IMR-90 (cell line): ENCODE results near the gene CKAP2L. TPM values are rescaled to one million over a fixed set of nuclear protein-coding genes. Genes with fewer than 3 reads are reported as not detected.

Source experiments
- ATAC-seq: fragments of 200-7000 bp; cut with Tn5 transposase; 2 replicates; pipeline ENCODE4 v1.9.1; 2020; ENCODE audit warnings: low read depth, mild to moderate bottlenecking, moderate library complexity
- BruUV-seq: library from RNA; stranded (reverse); fragments of 400-500 nt; replicated peaks from 2 replicates; lab custom pipeline; 2021; lab: Mats Ljungman, UMichigan
- CTCF ChIA-PET: fragments of 300-600 bp; formaldehyde crosslinking; extraction: SDS; loops from one replicate; lab custom pipeline; 2021; ENCODE audit warnings: antibody characterized with exemption; lab: Yijun Ruan, JAX
- POLR2A ChIA-PET: fragments of 300-600 bp; sonication (Branson Sonifier 250); formaldehyde crosslinking; loops from one replicate; lab custom pipeline; 2022; ENCODE audit warnings: antibody characterized with exemption; ENCODE audit not compliant: unreplicated experiment; lab: Charles Lee
- DNase-seq: peaks from one replicate; pipeline ENCODE4 v3.0.0; 2013
- H2AFZ ChIP-seq: replicated peaks from 2 replicates; pipeline ENCODE3; 2013; ENCODE audit warnings: low read length, mild to moderate bottlenecking; ENCODE audit not compliant: poor library complexity
- H2AK5ac ChIP-seq: 2 replicates; pipeline ENCODE4 v1.6.1; 2013; ENCODE audit warnings: low read depth, low read length, inconsistent platforms
- H2AK9ac ChIP-seq: replicated peaks from 2 replicates; pipeline ENCODE3; 2013; ENCODE audit warnings: mild to moderate bottlenecking, low read depth, low read length, moderate library complexity; ENCODE audit not compliant: poor library complexity
- H2BK120ac ChIP-seq: 2 replicates; pipeline ENCODE4 v1.6.1; 2013; ENCODE audit warnings: low read depth, low read length, inconsistent platforms
- H2BK15ac ChIP-seq: 3 replicates; pipeline ENCODE4 v1.6.1; 2013; ENCODE audit warnings: low read depth, low read length, inconsistent platforms
- H2BK20ac ChIP-seq: 2 replicates; pipeline ENCODE4 v1.6.1; 2013; ENCODE audit warnings: low read depth, mild to moderate bottlenecking, inconsistent platforms, low read length, moderate library complexity
- H2BK5ac ChIP-seq: 2 replicates; pipeline ENCODE4 v1.6.1; 2013; ENCODE audit warnings: mild to moderate bottlenecking, low read depth, low read length, inconsistent platforms; ENCODE audit not compliant: poor library complexity, severe bottlenecking
- H3K14ac ChIP-seq: replicated peaks from 2 replicates; pipeline ENCODE4 v1.6.1; 2013; ENCODE audit warnings: low read depth, low read length, inconsistent platforms
- H3K18ac ChIP-seq: 2 replicates; pipeline ENCODE4 v1.6.1; 2013; ENCODE audit warnings: low read depth, low read length, control low read depth
- H3K23ac ChIP-seq: 2 replicates; pipeline ENCODE4 v1.6.1; 2013; ENCODE audit warnings: low read depth, low read length, inconsistent platforms
- H3K27ac ChIP-seq: 2 replicates; pipeline ENCODE4 v1.5.1; 2013; ENCODE audit warnings: mild to moderate bottlenecking, control low read depth, low read length; ENCODE audit not compliant: insufficient read depth
- H3K27me3 ChIP-seq: 2 replicates; pipeline ENCODE4 v1.6.1; 2013; ENCODE audit warnings: low read length; ENCODE audit not compliant: control insufficient read depth, insufficient read depth
- H3K36me3 ChIP-seq: 2 replicates; pipeline ENCODE4 v1.6.1; 2013; ENCODE audit warnings: low read length, mixed read lengths; ENCODE audit not compliant: control insufficient read depth, insufficient read depth
- H3K4ac ChIP-seq: 2 replicates; pipeline ENCODE4 v1.6.1; 2013; ENCODE audit warnings: low read depth, low read length, inconsistent platforms
- H3K4me1 ChIP-seq: 2 replicates; pipeline ENCODE4 v1.6.1; 2013; ENCODE audit warnings: low read length, mixed read lengths; ENCODE audit not compliant: control insufficient read depth, insufficient read depth
- H3K4me2 ChIP-seq: 2 replicates; pipeline ENCODE4 v1.6.1; 2013; ENCODE audit warnings: low read depth, mild to moderate bottlenecking, control low read depth, low read length, moderate library complexity
- H3K4me3 ChIP-seq: 2 replicates; pipeline ENCODE4 v1.5.1; 2013; ENCODE audit warnings: low read depth, mild to moderate bottlenecking, control low read depth, low read length, moderate library complexity; ENCODE audit not compliant: insufficient read depth
- H3K56ac ChIP-seq: 2 replicates; pipeline ENCODE4 v1.6.1; 2013; ENCODE audit warnings: low read length, inconsistent platforms; ENCODE audit not compliant: insufficient read depth; ENCODE audit errors: extremely low read depth
- H3K79me1 ChIP-seq, 2 experiments: 2 replicates each; pipeline ENCODE4 v1.6.1; 2013; ENCODE audit warnings: low read length in 2 of 2, inconsistent platforms in 1 of 2, low read depth in 1 of 2
- H3K9ac ChIP-seq: 2 replicates; pipeline ENCODE4 v1.6.1; 2013; ENCODE audit warnings: low read depth, low read length, control low read depth
- H3K9me1 ChIP-seq: 2 replicates; pipeline ENCODE4 v1.6.1; 2013; ENCODE audit warnings: low read length, inconsistent platforms; ENCODE audit not compliant: insufficient read depth
- H3K9me3 ChIP-seq: 2 replicates; pipeline ENCODE4 v1.6.1; 2013; ENCODE audit warnings: low read length; ENCODE audit not compliant: control insufficient read depth, insufficient read depth
- H4K20me1 ChIP-seq: 2 replicates; pipeline ENCODE4 v1.6.1; 2013; ENCODE audit warnings: low read length, inconsistent platforms; ENCODE audit not compliant: insufficient read depth
- H4K5ac ChIP-seq: 2 replicates; pipeline ENCODE4 v1.6.1; 2013; ENCODE audit warnings: mild to moderate bottlenecking, low read depth, low read length, control low read depth
- H4K8ac ChIP-seq, 2 experiments: 2 replicates each; pipeline ENCODE4 v1.6.1; 2013; ENCODE audit warnings: low read depth in 2 of 2, low read length in 2 of 2, control low read depth in 1 of 2, inconsistent platforms in 1 of 2
- H4K91ac ChIP-seq: 2 replicates; pipeline ENCODE4 v1.6.1; 2013; ENCODE audit warnings: low read depth, low read length, inconsistent platforms; ENCODE audit not compliant: insufficient read depth
- CEBPB ChIP-seq: IDR thresholded peaks from 2 replicates; pipeline ENCODE4 v1.6.1; 2012; ENCODE audit warnings: low read depth, low read length, improper control_type of control experiment
- FOS ChIP-seq: fragments of 150-350 bp; IDR thresholded peaks from 2 replicates; pipeline ENCODE4 v1.6.1; 2016; ENCODE audit warnings: low read depth, low read length
- MAZ ChIP-seq: IDR thresholded peaks from 2 replicates; pipeline ENCODE4 v1.6.1; 2012; ENCODE audit warnings: low read depth, mild to moderate bottlenecking, low read length, improper control_type of control experiment, moderate library complexity, borderline replicate concordance
- NFE2L2 ChIP-seq: fragments of 150-350 bp; IDR thresholded peaks from 2 replicates; pipeline ENCODE4 v1.6.1; 2016; ENCODE audit warnings: low read depth, mild to moderate bottlenecking, low read length
- POLR2A ChIP-seq: IDR thresholded peaks from 2 replicates; pipeline ENCODE4 v1.6.1; 2012; ENCODE audit warnings: mild to moderate bottlenecking, low read depth, low read length
- RAD21 ChIP-seq: IDR thresholded peaks from 2 replicates; pipeline ENCODE4 v1.6.1; 2012; ENCODE audit warnings: low read length, improper control_type of control experiment
- WGBS, 2 experiments: methylation state at CpG; one replicate each; pipeline versions ENCODE4 v1.1.5 to v1.1.7; 2013; ENCODE audit warnings: missing lambda C conversion rate in 2 of 2; ENCODE audit not compliant: insufficient read length in 1 of 2; ENCODE audit errors: extremely low coverage in 2 of 2; 5-methylcytosine and 5-hydroxymethylcytosine counted together
- dilution Hi-C: fragments of 300-500 bp; cut with HindIII; formaldehyde crosslinking; loops from one replicate; pipeline ENCODE4 v1.14.3; 2018; ENCODE audit warnings: low sequenced_read_pairs; ENCODE audit not compliant: unreplicated experiment
- in situ Hi-C: fragments of 300-500 bp; cut with MboI; formaldehyde crosslinking; loops from 3 replicates; pipeline ENCODE4 v1.14.3; 2019; ENCODE audit warnings: low sequenced_read_pairs, inconsistent platforms, mixed read lengths
- intact Hi-C: fragments of 100-400 bp; cut with micrococcal nuclease; formaldehyde crosslinking; loops from 2 replicates; pipeline ENCODE4 v1.10.0; 2022
- polyA plus RNA-seq, 3 experiments: library from polyadenylated mRNA; depleted of rRNA; stranded (reverse); fragments of >200 nt; gene quantifications; 2 replicates each; pipeline ENCODE4 v1.2.3, GENCODE V29; 2012; ENCODE audit warnings: low replicate concordance in 1 of 3
- total RNA-seq: library from RNA; depleted of rRNA; stranded (reverse); fragments of >200 nt; gene quantifications from 2 replicates; pipeline ENCODE4 v1.2.3, GENCODE V29; 2012
- TF ChIP-seq, protein P1 (sequence below): fragments of 150-350 bp; IDR thresholded peaks from 2 replicates; pipeline ENCODE4 v1.6.1; 2016; ENCODE audit warnings: low read depth, mild to moderate bottlenecking, low read length, moderate library complexity, borderline replicate concordance
- TF ChIP-seq, protein P2 (sequence below): conservative IDR thresholded peaks from 2 replicates; pipeline ENCODE4 v1.5.1; 2012; ENCODE audit warnings: mild to moderate bottlenecking, low read depth, low read length, improper control_type of control experiment

CKAP2L gene
- total and polyA plus RNA-seq, 2 of the 4 experiments (the other 2 are of a cell fraction) = 6.4 to 9.9 TPM

DNA sequence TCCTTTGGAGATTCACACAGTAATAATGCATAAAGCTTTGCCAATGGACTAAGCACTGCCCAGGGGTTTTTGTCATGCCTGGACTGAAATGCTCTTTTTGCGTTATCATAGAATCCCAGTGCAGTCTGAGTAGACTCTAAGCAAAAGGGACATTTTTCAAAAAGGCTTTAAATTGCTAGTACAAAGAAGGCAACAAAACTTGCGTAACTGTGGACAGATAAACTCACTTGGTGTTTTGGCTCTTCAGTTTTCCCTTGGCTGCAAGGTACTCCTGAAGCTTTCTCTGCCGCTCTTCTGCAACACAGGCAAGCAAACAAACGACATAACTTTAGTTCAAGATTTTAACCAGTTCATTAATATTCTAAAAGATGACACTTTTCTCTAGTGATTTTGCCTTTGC, 2.1 kb downstream of the CKAP2L start:
- H3K23ac ChIP-seq = peak overlapping the region; percentile 56
- H2BK120ac ChIP-seq = no peak overlapping the region
- H3K27ac ChIP-seq = no peak overlapping the region
- H4K8ac ChIP-seq = peak overlapping the region in 1 of 2 experiments; percentile 11; a peak in 2 of 4 replicates
- H4K91ac ChIP-seq = no peak overlapping the region
- no peak overlapping the region; the same call in 1 of the 2 replicates for H3K14ac ChIP-seq
- dilution Hi-C loops (no loop called here), in situ Hi-C loops (no loop called here), intact Hi-C loops (loop anchor here (5.0 kb wide), 1 partner anchor 120 kb away; no protein-coding TSS in a partner anchor)
- H3K9me3 ChIP-seq = no peaks in the 10 kb centered on the region
- H4K5ac ChIP-seq = no peak overlapping the region
- no peaks in the 10 kb centered on the region for H3K27me3 ChIP-seq
- H2AK9ac ChIP-seq = no peak overlapping the region
- H3K36me3 ChIP-seq = no peaks in the 10 kb centered on the region
- no peak overlapping the region for H2AK5ac ChIP-seq
- ATAC-seq (no peak), DNase-seq (no peak)
- no peak overlapping the region for H2BK15ac ChIP-seq
- POLR2A ChIA-PET = no interaction called here
- no peak overlapping the region for H3K18ac ChIP-seq
- CTCF ChIA-PET = interaction anchor here (0.7 to 2.1 kb wide), 3 partner anchors 13 to 1971 kb away, joined by 3 to 7 read pairs (median 4); no protein-coding TSS in a partner anchor
- no peak overlapping the region for H3K4ac ChIP-seq
- no peaks in the 10 kb centered on the region for H4K20me1 ChIP-seq
- no peak overlapping the region for H3K9ac ChIP-seq
- H2AFZ ChIP-seq = no peak overlapping the region
- H3K79me1 ChIP-seq = peaks cover 29 to 70% of the 10 kb centered on the region in 2 experiments
- H3K4me1 ChIP-seq = peaks cover 2% of the 10 kb centered on the region
- no peak overlapping the region for H3K4me3 ChIP-seq
- H3K56ac ChIP-seq = no peak overlapping the region
- TF ChIP-seq, protein P1, sequence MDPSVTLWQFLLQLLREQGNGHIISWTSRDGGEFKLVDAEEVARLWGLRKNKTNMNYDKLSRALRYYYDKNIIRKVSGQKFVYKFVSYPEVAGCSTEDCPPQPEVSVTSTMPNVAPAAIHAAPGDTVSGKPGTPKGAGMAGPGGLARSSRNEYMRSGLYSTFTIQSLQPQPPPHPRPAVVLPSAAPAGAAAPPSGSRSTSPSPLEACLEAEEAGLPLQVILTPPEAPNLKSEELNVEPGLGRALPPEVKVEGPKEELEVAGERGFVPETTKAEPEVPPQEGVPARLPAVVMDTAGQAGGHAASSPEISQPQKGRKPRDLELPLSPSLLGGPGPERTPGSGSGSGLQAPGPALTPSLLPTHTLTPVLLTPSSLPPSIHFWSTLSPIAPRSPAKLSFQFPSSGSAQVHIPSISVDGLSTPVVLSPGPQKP = no peak
- TF ChIP-seq, protein P2, sequence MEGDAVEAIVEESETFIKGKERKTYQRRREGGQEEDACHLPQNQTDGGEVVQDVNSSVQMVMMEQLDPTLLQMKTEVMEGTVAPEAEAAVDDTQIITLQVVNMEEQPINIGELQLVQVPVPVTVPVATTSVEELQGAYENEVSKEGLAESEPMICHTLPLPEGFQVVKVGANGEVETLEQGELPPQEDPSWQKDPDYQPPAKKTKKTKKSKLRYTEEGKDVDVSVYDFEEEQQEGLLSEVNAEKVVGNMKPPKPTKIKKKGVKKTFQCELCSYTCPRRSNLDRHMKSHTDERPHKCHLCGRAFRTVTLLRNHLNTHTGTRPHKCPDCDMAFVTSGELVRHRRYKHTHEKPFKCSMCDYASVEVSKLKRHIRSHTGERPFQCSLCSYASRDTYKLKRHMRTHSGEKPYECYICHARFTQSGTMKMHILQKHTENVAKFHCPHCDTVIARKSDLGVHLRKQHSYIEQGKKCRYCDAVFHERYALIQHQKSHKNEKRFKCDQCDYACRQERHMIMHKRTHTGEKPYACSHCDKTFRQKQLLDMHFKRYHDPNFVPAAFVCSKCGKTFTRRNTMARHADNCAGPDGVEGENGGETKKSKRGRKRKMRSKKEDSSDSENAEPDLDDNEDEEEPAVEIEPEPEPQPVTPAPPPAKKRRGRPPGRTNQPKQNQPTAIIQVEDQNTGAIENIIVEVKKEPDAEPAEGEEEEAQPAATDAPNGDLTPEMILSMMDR = no peak
- TF ChIP-seq NFE2L2 = no peak
- TF ChIP-seq CEBPB = peak; percentile 48; the same call in 1 of the 2 replicates
- no peak for TF ChIP-seq FOS
- no peak for TF ChIP-seq MAZ
- TF ChIP-seq POLR2A = no peak
- no peak for TF ChIP-seq RAD21
- peaks cover 2% of the 10 kb centered on the region; the same call in 1 of the 2 replicates for H3K9me1 ChIP-seq
- no peak overlapping the region for H2BK5ac ChIP-seq
- WGBS, 2 experiments = 90% methylated on average over 2 of the region's 4 CpGs; no CpG with 5 or more reads in 1 of the 2 experiments
- H2BK20ac ChIP-seq = no peak overlapping the region
- BruUV-seq = no TSS peak
- no peak overlapping the region for H3K4me2 ChIP-seq
